ENCODE results near the gene G6PC2. TPM values are rescaled to one million over a fixed set of nuclear protein-coding genes. Genes with fewer than 3 reads are reported as not detected.

Gene G6PC2
- total and polyA plus RNA-seq, 2 of the 8 experiments (the other 6 are each of a cell fraction or from before 2014, with no cell fraction given) = not detected

DNA sequence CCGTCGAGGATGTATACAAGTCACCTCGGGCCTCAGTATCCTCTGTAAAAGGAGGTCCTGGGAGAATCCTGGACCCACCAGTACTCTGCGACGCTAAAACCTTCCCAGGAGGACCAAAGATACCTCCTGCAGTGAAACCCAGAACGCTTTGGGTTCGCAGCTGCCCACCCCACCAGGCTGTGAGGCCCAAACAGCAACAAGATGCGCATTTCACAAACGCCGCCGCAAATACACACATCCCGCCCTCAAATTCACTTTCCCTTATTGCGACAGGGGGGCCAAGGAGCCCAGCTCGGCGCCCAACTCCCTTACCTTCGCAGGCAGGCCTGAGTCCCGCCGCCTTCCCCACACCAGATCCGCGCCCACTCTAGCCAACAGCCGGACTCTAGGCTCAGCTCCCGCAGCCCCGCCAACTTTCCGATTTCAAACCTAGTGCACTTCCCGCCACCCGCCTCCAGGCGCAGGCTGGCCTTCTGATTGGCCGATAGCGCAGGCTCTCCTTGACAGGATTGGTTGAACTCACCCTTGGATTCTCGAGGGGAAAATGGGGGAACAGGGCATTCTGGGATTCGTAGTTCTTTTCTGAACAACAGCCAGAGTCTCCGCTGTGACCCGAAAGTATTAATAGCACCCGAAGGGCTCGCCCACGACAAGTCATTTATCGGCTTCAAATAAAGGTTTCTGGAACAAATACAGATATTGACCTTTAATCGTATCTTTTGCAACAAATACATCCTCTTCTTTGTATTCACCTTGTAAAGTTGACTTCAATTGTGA, 10.9 kb upstream of the G6PC2 start, which contains the start of gene SPC25 (continued):
- TF ChIP-seq, protein P1, sequence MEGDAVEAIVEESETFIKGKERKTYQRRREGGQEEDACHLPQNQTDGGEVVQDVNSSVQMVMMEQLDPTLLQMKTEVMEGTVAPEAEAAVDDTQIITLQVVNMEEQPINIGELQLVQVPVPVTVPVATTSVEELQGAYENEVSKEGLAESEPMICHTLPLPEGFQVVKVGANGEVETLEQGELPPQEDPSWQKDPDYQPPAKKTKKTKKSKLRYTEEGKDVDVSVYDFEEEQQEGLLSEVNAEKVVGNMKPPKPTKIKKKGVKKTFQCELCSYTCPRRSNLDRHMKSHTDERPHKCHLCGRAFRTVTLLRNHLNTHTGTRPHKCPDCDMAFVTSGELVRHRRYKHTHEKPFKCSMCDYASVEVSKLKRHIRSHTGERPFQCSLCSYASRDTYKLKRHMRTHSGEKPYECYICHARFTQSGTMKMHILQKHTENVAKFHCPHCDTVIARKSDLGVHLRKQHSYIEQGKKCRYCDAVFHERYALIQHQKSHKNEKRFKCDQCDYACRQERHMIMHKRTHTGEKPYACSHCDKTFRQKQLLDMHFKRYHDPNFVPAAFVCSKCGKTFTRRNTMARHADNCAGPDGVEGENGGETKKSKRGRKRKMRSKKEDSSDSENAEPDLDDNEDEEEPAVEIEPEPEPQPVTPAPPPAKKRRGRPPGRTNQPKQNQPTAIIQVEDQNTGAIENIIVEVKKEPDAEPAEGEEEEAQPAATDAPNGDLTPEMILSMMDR (IDR thresholded peaks at IDR 0.05; ENCODE audit: control extremely low read depth in 1 of 3, insufficient read depth in 1 of 3, low read depth in 1 of 3, low read length in 3 of 3) = peak in 1 of 3 experiments; percentile 5; a peak in 1 of 4 replicates
- TF ChIP-seq SIN3A (conservative IDR thresholded peaks at IDR 0.05 in 1 of 2, IDR thresholded peaks at IDR 0.05 in 1 of 2; ENCODE audit: low read depth in 1 of 2, low read length in 2 of 2) (peak; percentile 77 to 79; a peak in 2 of 4 replicates), TBP (IDR thresholded peaks at IDR 0.05; ENCODE audit: low read depth, low read length) (peak; percentile 72), SAP30 (IDR thresholded peaks at IDR 0.05; ENCODE audit: insufficient read depth, insufficient replicate concordance, low read length) (peak; percentile 93), CHD2 (IDR thresholded peaks at IDR 0.05; ENCODE audit: low read length) (peak; percentile 91), BRCA1 (IDR thresholded peaks at IDR 0.05; ENCODE audit: low read depth, low read length) (peak; percentile 27; the same call in 1 of the 2 replicates), CBX8 (IDR thresholded peaks at IDR 0.05; ENCODE audit: borderline replicate concordance, low read depth, low read length) (no peak), KDM4A (IDR thresholded peaks at IDR 0.05; ENCODE audit: low read depth, low read length, severe bottlenecking) (peak; percentile 65), HDAC2 (IDR thresholded peaks at IDR 0.05; ENCODE audit: borderline replicate concordance in 1 of 2, low read depth in 2 of 2, low read length in 2 of 2) (peak in 1 of 2 experiments; percentile 97; a peak in 2 of 4 replicates), YY1 (IDR thresholded peaks at IDR 0.05; ENCODE audit: low read depth, low read length) (peak; percentile 95), SIX5 (IDR thresholded peaks at IDR 0.05; ENCODE audit: low read depth, low read length) (peak; percentile 85)
